HepG2 (cell line): ENCODE measurements around the gene MACROD2. TPM values are rescaled to one million over a fixed set of nuclear protein-coding genes. Genes with fewer than 3 reads are reported as not detected.

Source experiments
- ATAC-seq: fragments of 200-7000 bp; cut with Tn5 transposase; 3 replicates; pipeline ENCODE4 v1.9.1; 2020; ENCODE audit warnings: mild to moderate bottlenecking, moderate library complexity
- BruUV-seq: library from RNA; stranded (reverse); fragments of 400-500 nt; replicated peaks from 2 replicates; lab custom pipeline; 2021; lab: Mats Ljungman, UMichigan
- CTCF ChIA-PET: fragments of 300-600 bp; formaldehyde crosslinking; extraction: SDS; loops from one replicate; lab custom pipeline; 2021; ENCODE audit warnings: low total read pairs, inconsistent platforms, low intra/inter-chr PET ratio; lab: Yijun Ruan, JAX
- POLR2A ChIA-PET: fragments of 350-600 bp; sonication (Branson Sonifier 250); formaldehyde crosslinking; loops from one replicate; lab custom pipeline; 2020; ENCODE audit warnings: antibody characterized with exemption, inconsistent platforms; lab: Yijun Ruan, JAX
- DNase-seq: peaks from one replicate; pipeline ENCODE4 v3.0.0-alpha.2; 2015; ENCODE audit warnings: low spot score
- FAIRE-seq: peaks from 3 replicates; lab custom pipeline; 2011; peaks lifted over from hg19 to GRCh38; lab: Jason Lieb, UNC
- H2AFZ ChIP-seq: one replicate; pipeline ENCODE4 v1.6.1; 2011; ENCODE audit warnings: low read length, inconsistent platforms
- H3K27ac ChIP-seq: fragments of 300-600 bp; 3 replicates; pipeline ENCODE4 v1.8.0; 2011; ENCODE audit warnings: mixed run types, mild to moderate bottlenecking, mixed read lengths, low read length, inconsistent platforms; ENCODE audit not compliant: insufficient read depth; ENCODE audit errors: extremely low read length
- H3K27me3 ChIP-seq, 2 experiments: fragments of 200-600 bp in 1 of 2; 2 replicates in 1 of 2; 3 replicates in 1 of 2; pipeline versions ENCODE4 v1.6.0 to v1.8.0; 2011; ENCODE audit warnings: low read length in 2 of 2, mild to moderate bottlenecking in 2 of 2, moderate library complexity in 2 of 2, inconsistent platforms in 1 of 2; ENCODE audit not compliant: insufficient read depth in 2 of 2, control insufficient read depth in 1 of 2
- H3K36me3 ChIP-seq, 2 experiments: fragments of 200-600 bp in 1 of 2; replicated peaks in 1 of 2; 2 replicates in 1 of 2; 3 replicates in 1 of 2; pipeline versions ENCODE4 v1.5.1 to v1.8.0; 2011; ENCODE audit warnings: low read length in 2 of 2, inconsistent platforms in 1 of 2; ENCODE audit not compliant: insufficient read depth in 2 of 2, control insufficient read depth in 1 of 2
- H3K4me1 ChIP-seq: 2 replicates; pipeline ENCODE4 v1.5.1; 2012; ENCODE audit warnings: low read length, inconsistent platforms; ENCODE audit not compliant: insufficient read depth
- H3K4me2 ChIP-seq: 2 replicates; pipeline ENCODE4 v1.6.0; 2011; ENCODE audit warnings: low read depth, low read length, inconsistent platforms
- H3K4me3 ChIP-seq, 3 experiments: fragments of 200-600 bp in 1 of 3; sonication (generic), shearing (Covaris generic) in 1 of 3; replicated peaks in 1 of 3; 2 replicates each; pipeline ENCODE4 v1.5.1; 2011 to 2016; ENCODE audit warnings: low read length in 3 of 3, inconsistent platforms in 2 of 3, low read depth in 2 of 3, mild to moderate bottlenecking in 2 of 3, control low read depth in 1 of 3, mixed read lengths in 1 of 3; ENCODE audit not compliant: insufficient read depth in 1 of 3
- H3K79me2 ChIP-seq: one replicate; pipeline ENCODE4 v1.6.1; 2011; ENCODE audit warnings: low read length, inconsistent platforms; ENCODE audit not compliant: insufficient read depth
- H3K9ac ChIP-seq: 2 replicates; pipeline ENCODE4 v1.6.0; 2011; ENCODE audit warnings: mild to moderate bottlenecking, low read depth, low read length, inconsistent platforms; ENCODE audit not compliant: insufficient read depth
- H3K9me3 ChIP-seq: 2 replicates; pipeline ENCODE4 v1.5.1; 2012; ENCODE audit warnings: mild to moderate bottlenecking, low read length
- H4K20me1 ChIP-seq: 2 replicates; pipeline ENCODE4 v1.6.0; 2011; ENCODE audit warnings: inconsistent platforms, mild to moderate bottlenecking, low read length, moderate library complexity; ENCODE audit not compliant: insufficient read depth
- EP300 ChIP-seq, 3 experiments: sonication (generic) in 1 of 3; formaldehyde crosslinking in 1 of 3; IDR thresholded peaks; 2 replicates each; pipeline versions ENCODE4 v1.5.1 to v1.6.1; 2011 to 2020; ENCODE audit warnings: low read depth in 2 of 3, low read length in 2 of 3, borderline replicate concordance in 1 of 3, improper control_type of control experiment in 1 of 3, mild to moderate bottlenecking in 1 of 3, missing genetic modification reagents in 1 of 3, moderate library complexity in 1 of 3
- GATA4 ChIP-seq: sonication (generic); IDR thresholded peaks from 2 replicates; pipeline ENCODE4 v1.6.1; 2016; ENCODE audit warnings: antibody characterized with exemption, low read depth, borderline replicate concordance
- MAFF ChIP-seq: IDR thresholded peaks from 2 replicates; pipeline ENCODE4 v1.6.1; 2011; ENCODE audit warnings: low read depth, low read length, improper control_type of control experiment
- MAFK ChIP-seq, 2 experiments: IDR thresholded peaks in 1 of 2; conservative IDR thresholded peaks in 1 of 2; 2 replicates each; pipeline ENCODE4 v1.6.1; 2011; ENCODE audit warnings: improper control_type of control experiment in 2 of 2, low read length in 2 of 2
- MLLT10 ChIP-seq: sonication (generic); formaldehyde crosslinking; IDR thresholded peaks from 2 replicates; pipeline ENCODE4 v1.4.0; 2020; ENCODE audit warnings: missing genetic modification reagents
- NFE2L2 ChIP-seq: fragments of 150-350 bp; IDR thresholded peaks from 2 replicates; pipeline ENCODE4 v1.6.1; 2014; ENCODE audit warnings: low read length
- PAX8 ChIP-seq: sonication (generic); formaldehyde crosslinking; IDR thresholded peaks from 2 replicates; pipeline ENCODE4 v1.8.0; 2022; ENCODE audit warnings: mild to moderate bottlenecking, missing genetic modification reagents, borderline replicate concordance
- ZNF570 ChIP-seq: sonication (generic); formaldehyde crosslinking; IDR thresholded peaks from 2 replicates; pipeline ENCODE4 v1.4.0; 2020; ENCODE audit warnings: mild to moderate bottlenecking, missing genetic modification reagents, borderline replicate concordance
- ZNF766 ChIP-seq: sonication (generic); formaldehyde crosslinking; IDR thresholded peaks from 2 replicates; pipeline ENCODE4 v1.5.0; 2020; ENCODE audit warnings: missing genetic modification reagents, borderline replicate concordance
- in situ Hi-C: cut with HindIII; loops from 2 replicates; pipeline ENCODE4 v1.10.0; 2017; ENCODE audit warnings: low pct_unique_long_range_greater_than_20kb; ENCODE audit not compliant: extremely low pct_ligation_motif_present
- intact Hi-C: fragments of 100-400 bp; cut with micrococcal nuclease; formaldehyde crosslinking; loops from one replicate; pipeline ENCODE4 v1.10.0; 2022; ENCODE audit not compliant: unreplicated experiment
- polyA plus RNA-seq, 8 experiments: library from polyadenylated mRNA; depleted of rRNA in 3 of 8; stranded (reverse) in 7 of 8; unstranded in 1 of 8; fragments of >200 nt; fragmentation: Illumina TruSeq in 4 of 8; extraction: Trizol in 4 of 8; gene quantifications; 2 replicates each; pipeline versions ENCODE4 v1.2.1 to v1.2.3, GENCODE V29; 2011 to 2016; ENCODE audit warnings: low read depth in 4 of 8, missing spikeins in 1 of 8, mixed read lengths in 1 of 8; ENCODE audit not compliant: insufficient read depth in 1 of 8
- total RNA-seq, 5 experiments: library from RNA; depleted of rRNA; stranded (reverse); fragments of >200 nt; fragmentation: Illumina TruSeq; extraction: Trizol; gene quantifications; 2 replicates each; pipeline ENCODE4 v1.2.3, GENCODE V29; 2016; ENCODE audit warnings: low read depth in 1 of 5
- TF ChIP-seq, protein P1 (sequence below): sonication (generic); formaldehyde crosslinking; IDR thresholded peaks from 2 replicates; pipeline ENCODE4 v1.8.0; 2022; ENCODE audit warnings: missing genetic modification reagents, mild to moderate bottlenecking, moderate library complexity, borderline replicate concordance
- TF ChIP-seq, protein P2 (sequence below): sonication (generic); formaldehyde crosslinking; IDR thresholded peaks from 2 replicates; pipeline ENCODE4 v1.5.0; 2020; ENCODE audit warnings: missing genetic modification reagents, mild to moderate bottlenecking, borderline replicate concordance
- TF ChIP-seq, protein P3 (sequence below): IDR thresholded peaks from 2 replicates; pipeline ENCODE4 v1.4.0; 2020; ENCODE audit warnings: mild to moderate bottlenecking, missing genetic modification reagents
- TF ChIP-seq, protein P4 (sequence below): IDR thresholded peaks from 2 replicates; pipeline ENCODE4 v1.6.1; 2012; ENCODE audit warnings: low read depth, low read length, improper control_type of control experiment

The MACROD2 gene
- total and polyA plus RNA-seq, 2 of the 13 experiments (the other 11 are each of a cell fraction or from before 2014, with no cell fraction given): 0.13 to 0.51 TPM

DNA sequence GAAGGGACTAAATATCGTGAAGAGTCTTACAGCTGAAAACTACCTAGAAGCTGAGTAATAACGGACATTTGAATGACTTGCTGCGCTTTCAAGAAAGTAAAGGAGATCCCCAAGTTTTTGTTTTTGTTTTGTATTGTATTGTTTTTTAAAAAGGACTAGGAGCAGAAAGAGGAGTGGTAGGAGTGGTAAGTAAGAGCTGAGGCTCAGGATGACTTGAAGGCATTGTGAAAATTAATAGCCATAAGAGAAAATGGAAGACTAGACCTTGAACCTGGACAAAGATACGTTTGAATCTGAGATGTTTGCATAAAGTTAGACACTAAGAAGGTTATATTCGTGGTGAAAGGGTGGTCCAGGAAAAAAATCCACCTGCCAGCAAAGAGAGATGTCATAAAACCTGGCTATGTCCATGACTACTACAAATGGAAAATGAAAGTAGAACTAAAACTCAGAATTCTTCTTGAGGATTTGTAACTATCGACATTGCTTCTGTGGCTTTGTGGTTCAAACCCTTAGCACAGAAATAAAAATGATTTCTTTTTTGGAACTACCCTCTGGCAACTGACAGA, 1166.8 kb downstream of the MACROD2 start (continued):
- TF ChIP-seq, protein P1, sequence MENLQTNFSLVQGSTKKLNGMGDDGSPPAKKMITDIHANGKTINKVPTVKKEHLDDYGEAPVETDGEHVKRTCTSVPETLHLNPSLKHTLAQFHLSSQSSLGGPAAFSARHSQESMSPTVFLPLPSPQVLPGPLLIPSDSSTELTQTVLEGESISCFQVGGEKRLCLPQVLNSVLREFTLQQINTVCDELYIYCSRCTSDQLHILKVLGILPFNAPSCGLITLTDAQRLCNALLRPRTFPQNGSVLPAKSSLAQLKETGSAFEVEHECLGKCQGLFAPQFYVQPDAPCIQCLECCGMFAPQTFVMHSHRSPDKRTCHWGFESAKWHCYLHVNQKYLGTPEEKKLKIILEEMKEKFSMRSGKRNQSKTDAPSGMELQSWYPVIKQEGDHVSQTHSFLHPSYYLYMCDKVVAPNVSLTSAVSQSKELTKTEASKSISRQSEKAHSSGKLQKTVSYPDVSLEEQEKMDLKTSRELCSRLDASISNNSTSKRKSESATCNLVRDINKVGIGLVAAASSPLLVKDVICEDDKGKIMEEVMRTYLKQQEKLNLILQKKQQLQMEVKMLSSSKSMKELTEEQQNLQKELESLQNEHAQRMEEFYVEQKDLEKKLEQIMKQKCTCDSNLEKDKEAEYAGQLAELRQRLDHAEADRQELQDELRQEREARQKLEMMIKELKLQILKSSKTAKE (CRISPR knock-in tag): no peak
- TF ChIP-seq ZNF570 (CRISPR knock-in tag): no peak
- TF ChIP-seq, protein P2, sequence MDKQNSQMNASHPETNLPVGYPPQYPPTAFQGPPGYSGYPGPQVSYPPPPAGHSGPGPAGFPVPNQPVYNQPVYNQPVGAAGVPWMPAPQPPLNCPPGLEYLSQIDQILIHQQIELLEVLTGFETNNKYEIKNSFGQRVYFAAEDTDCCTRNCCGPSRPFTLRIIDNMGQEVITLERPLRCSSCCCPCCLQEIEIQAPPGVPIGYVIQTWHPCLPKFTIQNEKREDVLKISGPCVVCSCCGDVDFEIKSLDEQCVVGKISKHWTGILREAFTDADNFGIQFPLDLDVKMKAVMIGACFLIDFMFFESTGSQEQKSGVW (CRISPR knock-in tag): no peak
- no peak for TF ChIP-seq GATA4
- TF ChIP-seq, all 625 proteins: peak for 2

DNA sequence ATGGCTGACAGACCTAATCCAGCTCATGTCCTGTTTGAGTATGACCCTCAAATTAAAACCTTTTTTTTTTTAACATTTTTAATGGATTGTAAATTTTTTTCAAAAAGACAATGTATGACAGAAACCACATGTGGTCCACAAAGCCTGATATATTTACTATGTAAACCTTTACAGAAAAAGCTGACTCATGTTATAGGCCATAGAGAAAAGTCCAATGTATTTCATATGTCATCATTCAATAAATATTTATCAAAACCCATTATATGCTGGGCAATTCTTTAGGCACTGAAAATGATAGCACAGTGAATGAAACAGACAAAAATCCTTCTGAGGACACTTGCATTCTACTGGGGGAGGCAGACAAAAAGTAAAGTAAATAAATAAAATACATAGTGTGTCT, 1168.3 kb downstream of the MACROD2 start:
- Histone ChIP-seq H3K9ac (no peak overlapping the region), H2AFZ (no peak overlapping the region), H3K9me3 (peaks cover 12% of the 10 kb centered on the region; the same call in 1 of the 2 replicates), H4K20me1 (no peaks in the 10 kb centered on the region), H3K4me1 (peaks cover 21% of the 10 kb centered on the region), H3K79me2 (no peaks in the 10 kb centered on the region), H3K36me3 (no peaks in the 10 kb centered on the region), H3K27ac (no peak overlapping the region), H3K27me3 (no peaks in the 10 kb centered on the region), H3K4me2 (no peak overlapping the region), H3K4me3 (no peak overlapping the region)
- FAIRE-seq (no peak), DNase-seq (peak; percentile 10), ATAC-seq (no peak)
- ChIA-PET POLR2A (no interaction called here), CTCF (no interaction called here)
- in situ Hi-C loops (no loop called here), intact Hi-C loops (no loop called here)
- no TSS peak for BruUV-seq
- TF ChIP-seq, protein P3, sequence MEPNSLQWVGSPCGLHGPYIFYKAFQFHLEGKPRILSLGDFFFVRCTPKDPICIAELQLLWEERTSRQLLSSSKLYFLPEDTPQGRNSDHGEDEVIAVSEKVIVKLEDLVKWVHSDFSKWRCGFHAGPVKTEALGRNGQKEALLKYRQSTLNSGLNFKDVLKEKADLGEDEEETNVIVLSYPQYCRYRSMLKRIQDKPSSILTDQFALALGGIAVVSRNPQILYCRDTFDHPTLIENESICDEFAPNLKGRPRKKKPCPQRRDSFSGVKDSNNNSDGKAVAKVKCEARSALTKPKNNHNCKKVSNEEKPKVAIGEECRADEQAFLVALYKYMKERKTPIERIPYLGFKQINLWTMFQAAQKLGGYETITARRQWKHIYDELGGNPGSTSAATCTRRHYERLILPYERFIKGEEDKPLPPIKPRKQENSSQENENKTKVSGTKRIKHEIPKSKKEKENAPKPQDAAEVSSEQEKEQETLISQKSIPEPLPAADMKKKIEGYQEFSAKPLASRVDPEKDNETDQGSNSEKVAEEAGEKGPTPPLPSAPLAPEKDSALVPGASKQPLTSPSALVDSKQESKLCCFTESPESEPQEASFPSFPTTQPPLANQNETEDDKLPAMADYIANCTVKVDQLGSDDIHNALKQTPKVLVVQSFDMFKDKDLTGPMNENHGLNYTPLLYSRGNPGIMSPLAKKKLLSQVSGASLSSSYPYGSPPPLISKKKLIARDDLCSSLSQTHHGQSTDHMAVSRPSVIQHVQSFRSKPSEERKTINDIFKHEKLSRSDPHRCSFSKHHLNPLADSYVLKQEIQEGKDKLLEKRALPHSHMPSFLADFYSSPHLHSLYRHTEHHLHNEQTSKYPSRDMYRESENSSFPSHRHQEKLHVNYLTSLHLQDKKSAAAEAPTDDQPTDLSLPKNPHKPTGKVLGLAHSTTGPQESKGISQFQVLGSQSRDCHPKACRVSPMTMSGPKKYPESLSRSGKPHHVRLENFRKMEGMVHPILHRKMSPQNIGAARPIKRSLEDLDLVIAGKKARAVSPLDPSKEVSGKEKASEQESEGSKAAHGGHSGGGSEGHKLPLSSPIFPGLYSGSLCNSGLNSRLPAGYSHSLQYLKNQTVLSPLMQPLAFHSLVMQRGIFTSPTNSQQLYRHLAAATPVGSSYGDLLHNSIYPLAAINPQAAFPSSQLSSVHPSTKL (CRISPR knock-in tag): 0 out of 2 replicates have a peak, but pooled peaks have one; percentile 25
- no peak for TF ChIP-seq PAX8 (CRISPR knock-in tag)
- no peak for TF ChIP-seq ZNF766 (CRISPR knock-in tag)
- TF ChIP-seq, protein P4, sequence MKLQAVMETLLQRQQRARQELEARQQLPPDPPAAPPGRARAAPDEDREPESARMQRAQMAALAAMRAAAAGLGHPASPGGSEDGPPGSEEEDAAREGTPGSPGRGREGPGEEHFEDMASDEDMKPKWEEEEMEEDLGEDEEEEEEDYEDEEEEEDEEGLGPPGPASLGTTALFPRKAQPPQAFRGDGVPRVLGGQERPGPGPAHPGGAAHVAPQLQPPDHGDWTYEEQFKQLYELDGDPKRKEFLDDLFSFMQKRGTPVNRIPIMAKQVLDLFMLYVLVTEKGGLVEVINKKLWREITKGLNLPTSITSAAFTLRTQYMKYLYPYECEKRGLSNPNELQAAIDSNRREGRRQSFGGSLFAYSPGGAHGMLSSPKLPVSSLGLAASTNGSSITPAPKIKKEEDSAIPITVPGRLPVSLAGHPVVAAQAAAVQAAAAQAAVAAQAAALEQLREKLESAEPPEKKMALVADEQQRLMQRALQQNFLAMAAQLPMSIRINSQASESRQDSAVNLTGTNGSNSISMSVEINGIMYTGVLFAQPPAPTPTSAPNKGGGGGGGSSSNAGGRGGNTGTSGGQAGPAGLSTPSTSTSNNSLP: peak; percentile 76
- TF ChIP-seq NFE2L2: peak; percentile 95
- TF ChIP-seq MLLT10: no peak
- TF ChIP-seq EP300 (IDR thresholded peaks at IDR 0.05; ENCODE audit: low read depth in 2 of 2, low read length in 2 of 2): 0 out of 4 replicates have a peak, but pooled peaks of 1 of the 2 experiments have one; percentile 12
- TF ChIP-seq EP300 (CRISPR knock-in tag; IDR thresholded peaks at IDR 0.05; ENCODE audit: borderline replicate concordance): no peak
- TF ChIP-seq MAFK (conservative IDR thresholded peaks at IDR 0.05 in 1 of 2, IDR thresholded peaks at IDR 0.05 in 1 of 2; ENCODE audit: low read length in 2 of 2): peak; percentile 97 to 98
- TF ChIP-seq MAFF: peak; percentile 97
